ENCODE data around the gene U2SURP. TPM values are rescaled to one million over a fixed set of nuclear protein-coding genes. Genes with fewer than 3 reads are reported as not detected.

U2SURP gene
- total and polyA plus RNA-seq, 2 experiments from 2014 or later, result 41.5 to 71.4 TPM

DNA sequence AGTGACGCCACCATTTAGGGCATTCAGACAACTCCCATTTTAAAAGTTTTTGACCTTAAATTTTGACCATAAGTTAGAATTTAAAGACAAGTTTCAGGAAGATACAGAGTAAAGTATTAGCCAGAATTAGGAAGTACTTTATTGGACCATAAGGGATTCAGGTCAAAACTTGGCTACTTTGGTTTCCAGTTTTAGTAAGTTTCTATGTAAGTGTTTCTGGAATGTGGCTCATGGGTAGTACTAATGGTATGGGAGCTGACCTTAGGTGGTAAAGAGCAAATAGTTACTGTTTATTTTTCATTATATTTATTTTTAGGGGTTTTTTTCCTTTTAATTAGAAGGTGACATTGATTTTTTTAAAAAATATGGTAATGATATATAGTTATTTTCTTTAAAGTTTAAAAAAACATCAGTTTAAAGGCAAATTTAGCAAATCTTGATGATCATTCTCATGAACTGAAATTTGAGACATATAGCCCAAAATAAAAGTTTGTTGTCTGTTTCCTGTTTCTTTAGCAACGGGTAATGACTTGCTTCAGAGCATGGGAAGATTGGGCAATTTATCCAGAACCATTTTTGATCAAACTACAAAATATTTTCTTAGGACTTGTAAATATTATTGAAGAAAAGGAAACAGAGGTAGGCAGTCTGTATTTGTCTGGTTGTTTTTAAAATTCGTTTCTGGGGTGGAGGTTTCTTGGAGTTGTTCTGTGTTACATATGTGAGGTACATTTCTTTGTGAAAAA is 34.3 kb downstream of the U2SURP start:
- Histone ChIP-seq H4K20me1 (ENCODE audit: insufficient read depth, poor library complexity, severe bottlenecking) (no peaks in the 10 kb centered on the region), H3K27ac (no peak overlapping the region), H3K36me3 (replicated peaks; ENCODE audit: insufficient read depth, low read depth) (no peaks in the 10 kb centered on the region), H2AFZ (no peak overlapping the region), H3K4me3 (no peak overlapping the region), H3K4me1 (ENCODE audit: insufficient read depth) (no peaks in the 10 kb centered on the region), H3K9me3 (ENCODE audit: low read depth) (no peaks in the 10 kb centered on the region), H3K4me2 (no peak overlapping the region), H3K9me2 (replicated peaks; ENCODE audit: insufficient read depth) (no peaks in the 10 kb centered on the region), H3K27me3 (no peaks in the 10 kb centered on the region), H3K79me2 (no peaks in the 10 kb centered on the region)
- no peak for DNase-seq (ENCODE audit: low spot score)
- WGBS (ENCODE audit: low lambda C conversion rate, missing lambda C conversion rate), result 90% methylated on average over 3 of the region's 3 CpGs
- no peak for TF ChIP-seq EZH2 (IDR thresholded peaks at IDR 0.05; ENCODE audit: borderline replicate concordance)

DNA sequence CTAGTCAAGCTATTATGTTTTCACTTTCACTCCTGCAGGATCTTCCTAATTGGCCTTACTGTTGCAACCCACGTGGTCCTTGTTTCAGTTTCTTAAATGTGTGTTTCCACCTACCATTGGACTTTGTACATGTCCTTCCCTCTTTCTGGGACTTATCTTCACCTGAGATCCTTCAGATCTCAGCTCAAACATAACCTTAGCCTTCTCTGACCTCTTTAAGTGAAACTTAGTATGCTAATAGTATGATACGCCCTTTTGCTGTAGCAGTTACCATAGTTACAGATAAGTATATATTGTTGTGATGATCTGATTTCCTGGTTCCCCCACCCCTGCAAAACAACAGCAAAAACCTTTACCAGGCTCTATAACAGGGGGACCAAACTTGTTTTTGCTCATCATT is 35.2 kb downstream of the U2SURP start:
- peak overlapping the region; percentile 24 for H3K27ac ChIP-seq
- H4K20me1 ChIP-seq (ENCODE audit: insufficient read depth, poor library complexity, severe bottlenecking), result no peaks in the 10 kb centered on the region
- no peaks in the 10 kb centered on the region for H3K9me3 ChIP-seq (ENCODE audit: low read depth)
- peak; percentile 56 for DNase-seq (ENCODE audit: low spot score)
- H3K79me2 ChIP-seq, result no peaks in the 10 kb centered on the region
- H3K4me3 ChIP-seq, result no peak overlapping the region
- H3K9me2 ChIP-seq (replicated peaks; ENCODE audit: insufficient read depth), result no peaks in the 10 kb centered on the region
- 53% methylated on average over 2 of the region's 2 CpGs for WGBS (ENCODE audit: low lambda C conversion rate, missing lambda C conversion rate)
- no peak for TF ChIP-seq EZH2phosphoT487 (IDR thresholded peaks at IDR 0.05; ENCODE audit: low read depth, severe bottlenecking, unreplicated experiment)
- TF ChIP-seq EZH2 (IDR thresholded peaks at IDR 0.05; ENCODE audit: borderline replicate concordance), result no peak
- TF ChIP-seq, protein P1, sequence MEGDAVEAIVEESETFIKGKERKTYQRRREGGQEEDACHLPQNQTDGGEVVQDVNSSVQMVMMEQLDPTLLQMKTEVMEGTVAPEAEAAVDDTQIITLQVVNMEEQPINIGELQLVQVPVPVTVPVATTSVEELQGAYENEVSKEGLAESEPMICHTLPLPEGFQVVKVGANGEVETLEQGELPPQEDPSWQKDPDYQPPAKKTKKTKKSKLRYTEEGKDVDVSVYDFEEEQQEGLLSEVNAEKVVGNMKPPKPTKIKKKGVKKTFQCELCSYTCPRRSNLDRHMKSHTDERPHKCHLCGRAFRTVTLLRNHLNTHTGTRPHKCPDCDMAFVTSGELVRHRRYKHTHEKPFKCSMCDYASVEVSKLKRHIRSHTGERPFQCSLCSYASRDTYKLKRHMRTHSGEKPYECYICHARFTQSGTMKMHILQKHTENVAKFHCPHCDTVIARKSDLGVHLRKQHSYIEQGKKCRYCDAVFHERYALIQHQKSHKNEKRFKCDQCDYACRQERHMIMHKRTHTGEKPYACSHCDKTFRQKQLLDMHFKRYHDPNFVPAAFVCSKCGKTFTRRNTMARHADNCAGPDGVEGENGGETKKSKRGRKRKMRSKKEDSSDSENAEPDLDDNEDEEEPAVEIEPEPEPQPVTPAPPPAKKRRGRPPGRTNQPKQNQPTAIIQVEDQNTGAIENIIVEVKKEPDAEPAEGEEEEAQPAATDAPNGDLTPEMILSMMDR (IDR thresholded peaks at IDR 0.05; ENCODE audit: poor library complexity), result no peak
- H3K36me3 ChIP-seq (replicated peaks; ENCODE audit: insufficient read depth, low read depth), result no peaks in the 10 kb centered on the region
- no peak overlapping the region for H2AFZ ChIP-seq
- no peaks in the 10 kb centered on the region for H3K4me1 ChIP-seq (ENCODE audit: insufficient read depth)
- no peaks in the 10 kb centered on the region for H3K27me3 ChIP-seq
- no peak overlapping the region for H3K4me2 ChIP-seq

DNA sequence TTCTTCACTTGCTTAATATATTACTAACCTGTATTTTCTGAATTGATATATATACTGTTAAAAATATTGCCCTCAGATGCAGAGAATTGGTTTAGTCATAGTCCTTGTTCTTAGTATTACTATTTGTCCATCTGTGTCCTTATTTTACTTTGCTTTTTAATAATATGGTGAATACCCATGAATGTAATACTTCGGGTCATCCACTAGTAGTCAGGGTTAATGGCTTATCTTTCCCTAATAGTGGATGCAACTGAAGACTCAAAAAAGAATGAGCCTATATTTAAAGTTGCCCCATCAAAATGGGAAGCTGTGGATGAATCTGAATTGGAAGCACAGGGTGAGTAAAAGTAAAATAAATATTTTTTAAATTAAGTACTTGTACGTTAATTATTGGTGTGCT is 36.5 kb downstream of the U2SURP start:
- no peak overlapping the region for H2AFZ ChIP-seq
- H3K4me1 ChIP-seq (ENCODE audit: insufficient read depth), result no peaks in the 10 kb centered on the region
- H3K4me3 ChIP-seq, result no peak overlapping the region
- H3K79me2 ChIP-seq, result peaks cover 4% of the 10 kb centered on the region
- no peak overlapping the region for H3K4me2 ChIP-seq
- H3K27ac ChIP-seq, result no peak overlapping the region
- 92% methylated on average over 2 of the region's 2 CpGs for WGBS (ENCODE audit: low lambda C conversion rate, missing lambda C conversion rate)
- no peak for DNase-seq (ENCODE audit: low spot score)
- H3K9me3 ChIP-seq (ENCODE audit: low read depth), result no peaks in the 10 kb centered on the region
- no peaks in the 10 kb centered on the region for H3K36me3 ChIP-seq (replicated peaks; ENCODE audit: insufficient read depth, low read depth)
- no peaks in the 10 kb centered on the region for H3K9me2 ChIP-seq (replicated peaks; ENCODE audit: insufficient read depth)
- TF ChIP-seq EZH2phosphoT487 (IDR thresholded peaks at IDR 0.05; ENCODE audit: low read depth, severe bottlenecking, unreplicated experiment) (no peak), EZH2 (IDR thresholded peaks at IDR 0.05; ENCODE audit: borderline replicate concordance) (no peak)
- no peaks in the 10 kb centered on the region for H4K20me1 ChIP-seq (ENCODE audit: insufficient read depth, poor library complexity, severe bottlenecking)
- no peaks in the 10 kb centered on the region for H3K27me3 ChIP-seq

DNA sequence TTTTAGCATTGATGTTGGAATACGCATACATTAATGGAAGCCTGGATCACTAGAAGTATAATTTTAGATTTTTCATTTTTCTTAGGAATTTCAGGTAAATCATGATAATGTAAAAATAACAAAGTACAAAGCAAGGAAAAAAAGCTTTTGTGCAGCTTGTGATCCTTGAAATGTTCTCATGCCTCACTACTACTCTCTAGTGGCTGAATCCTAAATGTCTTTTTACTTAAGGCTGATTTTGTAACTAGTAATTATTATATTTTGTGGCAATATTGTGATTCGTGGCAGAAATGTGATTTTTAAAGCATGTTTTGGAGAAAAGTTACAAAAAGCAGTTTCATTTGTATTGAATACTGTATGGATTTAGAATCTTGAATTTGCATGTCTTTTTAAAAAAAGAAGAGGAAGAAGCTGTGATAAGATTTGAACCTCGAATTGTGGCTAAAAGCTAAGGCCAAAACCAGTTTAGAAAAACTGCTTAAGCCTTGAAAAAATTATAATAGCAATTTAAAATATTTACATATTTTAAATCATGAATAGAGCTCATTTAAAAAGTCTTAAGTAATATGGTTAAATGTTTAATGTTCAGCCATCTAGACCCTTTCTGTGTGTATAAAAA is 39.0 kb downstream of the U2SURP start:
- Histone ChIP-seq H3K27ac (no peak overlapping the region), H2AFZ (no peak overlapping the region), H4K20me1 (ENCODE audit: insufficient read depth, poor library complexity, severe bottlenecking) (no peaks in the 10 kb centered on the region), H3K36me3 (replicated peaks; ENCODE audit: insufficient read depth, low read depth) (no peaks in the 10 kb centered on the region), H3K9me3 (ENCODE audit: low read depth) (no peaks in the 10 kb centered on the region), H3K4me1 (ENCODE audit: insufficient read depth) (no peaks in the 10 kb centered on the region), H3K4me2 (no peak overlapping the region), H3K4me3 (no peak overlapping the region), H3K27me3 (no peaks in the 10 kb centered on the region), H3K9me2 (replicated peaks; ENCODE audit: insufficient read depth) (no peaks in the 10 kb centered on the region), H3K79me2 (peaks cover 4% of the 10 kb centered on the region)
- peak; percentile 16 for DNase-seq (ENCODE audit: low spot score)
- TF ChIP-seq EZH2 (IDR thresholded peaks at IDR 0.05; ENCODE audit: borderline replicate concordance) (no peak), EZH2phosphoT487 (IDR thresholded peaks at IDR 0.05; ENCODE audit: low read depth, severe bottlenecking, unreplicated experiment) (no peak)
- TF ChIP-seq, protein P1 (IDR thresholded peaks at IDR 0.05; ENCODE audit: poor library complexity), result peak; percentile 55
- WGBS (ENCODE audit: low lambda C conversion rate, missing lambda C conversion rate), result 87% methylated on average over 3 of the region's 3 CpGs

Measured in hepatocyte (in vitro differentiated cells).